Measurements from ENCODE around the gene POC5. TPM values are rescaled to one million over a fixed set of nuclear protein-coding genes. Genes with fewer than 3 reads are reported as not detected.

The POC5 gene, protein sequence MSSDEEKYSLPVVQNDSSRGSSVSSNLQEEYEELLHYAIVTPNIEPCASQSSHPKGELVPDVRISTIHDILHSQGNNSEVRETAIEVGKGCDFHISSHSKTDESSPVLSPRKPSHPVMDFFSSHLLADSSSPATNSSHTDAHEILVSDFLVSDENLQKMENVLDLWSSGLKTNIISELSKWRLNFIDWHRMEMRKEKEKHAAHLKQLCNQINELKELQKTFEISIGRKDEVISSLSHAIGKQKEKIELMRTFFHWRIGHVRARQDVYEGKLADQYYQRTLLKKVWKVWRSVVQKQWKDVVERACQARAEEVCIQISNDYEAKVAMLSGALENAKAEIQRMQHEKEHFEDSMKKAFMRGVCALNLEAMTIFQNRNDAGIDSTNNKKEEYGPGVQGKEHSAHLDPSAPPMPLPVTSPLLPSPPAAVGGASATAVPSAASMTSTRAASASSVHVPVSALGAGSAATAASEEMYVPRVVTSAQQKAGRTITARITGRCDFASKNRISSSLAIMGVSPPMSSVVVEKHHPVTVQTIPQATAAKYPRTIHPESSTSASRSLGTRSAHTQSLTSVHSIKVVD
- 10 to 100 TPM; 10.9 to 21.6 (median 11.4) TPM for total RNA-seq

GRCh38 chr5:75717082-75717922, at the start of gene POC5:
POC5 (minus strand) TSS chr5:75717437; CDS start chr5:75712937, 4,500 bp downstream.
- DNase-seq (ENCODE audit: low spot score in 2 of 2), result peak; percentile 98 to 99
- no peaks in the 10 kb centered on the region for H3K9me3 ChIP-seq
- H3K4me3 ChIP-seq, result peak within 1 kb of the TSS; percentile 58
- H3K36me3 ChIP-seq, result no peaks in the 10 kb centered on the region
- H3K27me3 ChIP-seq, result no peaks in the 10 kb centered on the region
- TF ChIP-seq EP300 (IDR thresholded peaks at IDR 0.05) (no peak), POLR2A (IDR thresholded peaks at IDR 0.05) (peak in 1 of 2 donors; percentile 23), POLR2AphosphoS5 (IDR thresholded peaks at IDR 0.05) (peak in 2 of 3 donors; percentile 68 to 85)
- TF ChIP-seq, protein P1, sequence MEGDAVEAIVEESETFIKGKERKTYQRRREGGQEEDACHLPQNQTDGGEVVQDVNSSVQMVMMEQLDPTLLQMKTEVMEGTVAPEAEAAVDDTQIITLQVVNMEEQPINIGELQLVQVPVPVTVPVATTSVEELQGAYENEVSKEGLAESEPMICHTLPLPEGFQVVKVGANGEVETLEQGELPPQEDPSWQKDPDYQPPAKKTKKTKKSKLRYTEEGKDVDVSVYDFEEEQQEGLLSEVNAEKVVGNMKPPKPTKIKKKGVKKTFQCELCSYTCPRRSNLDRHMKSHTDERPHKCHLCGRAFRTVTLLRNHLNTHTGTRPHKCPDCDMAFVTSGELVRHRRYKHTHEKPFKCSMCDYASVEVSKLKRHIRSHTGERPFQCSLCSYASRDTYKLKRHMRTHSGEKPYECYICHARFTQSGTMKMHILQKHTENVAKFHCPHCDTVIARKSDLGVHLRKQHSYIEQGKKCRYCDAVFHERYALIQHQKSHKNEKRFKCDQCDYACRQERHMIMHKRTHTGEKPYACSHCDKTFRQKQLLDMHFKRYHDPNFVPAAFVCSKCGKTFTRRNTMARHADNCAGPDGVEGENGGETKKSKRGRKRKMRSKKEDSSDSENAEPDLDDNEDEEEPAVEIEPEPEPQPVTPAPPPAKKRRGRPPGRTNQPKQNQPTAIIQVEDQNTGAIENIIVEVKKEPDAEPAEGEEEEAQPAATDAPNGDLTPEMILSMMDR (IDR thresholded peaks at IDR 0.05), result no peak
- peaks cover 11% of the 10 kb centered on the region for H3K4me1 ChIP-seq
- WGBS, result 12% methylated on average over 22 of the region's 51 CpGs
- H3K27ac ChIP-seq, result peak within 1 kb of the TSS; percentile 85

DNA sequence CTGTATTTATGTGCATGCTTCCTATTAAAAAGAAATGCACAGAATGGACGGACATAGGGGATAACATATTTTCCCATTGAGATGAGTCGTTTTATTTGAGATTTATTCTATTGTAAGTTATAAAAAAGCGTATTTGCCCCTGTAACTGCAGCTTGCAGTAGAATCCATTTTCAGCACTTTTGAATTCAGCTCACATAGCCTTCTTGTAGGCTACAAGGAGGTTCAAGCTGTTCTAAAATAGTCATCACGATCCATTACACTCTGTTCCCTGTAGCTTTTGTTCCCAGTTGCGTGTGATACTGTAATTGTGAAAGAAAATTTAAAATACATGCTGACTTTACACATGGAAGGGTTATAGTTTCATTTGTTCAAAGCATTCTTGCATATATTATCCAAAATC, 40.9 kb upstream of the POC5 start:
- H3K4me1 ChIP-seq, result no peaks in the 10 kb centered on the region
- no peak overlapping the region for H3K27ac ChIP-seq
- H3K27me3 ChIP-seq, result peaks cover 10% of the 10 kb centered on the region
- WGBS, result 87% methylated on average over 5 of the region's 5 CpGs
- no peaks in the 10 kb centered on the region for H3K9me3 ChIP-seq
- TF ChIP-seq EP300 (IDR thresholded peaks at IDR 0.05) (no peak), POLR2AphosphoS5 (IDR thresholded peaks at IDR 0.05) (no peak), POLR2A (IDR thresholded peaks at IDR 0.05) (no peak)
- TF ChIP-seq, protein P1 (IDR thresholded peaks at IDR 0.05), result no peak
- DNase-seq (ENCODE audit: low spot score in 2 of 2), result no peak
- no peak overlapping the region for H3K4me3 ChIP-seq
- H3K36me3 ChIP-seq, result no peaks in the 10 kb centered on the region

GRCh38 chr5:75756981-75757380, 39.7 kb upstream of the POC5 start:
- Histone ChIP-seq H3K4me3 (no peak overlapping the region), H3K27me3 (peaks cover 11% of the 10 kb centered on the region), H3K9me3 (no peaks in the 10 kb centered on the region), H3K4me1 (no peaks in the 10 kb centered on the region), H3K27ac (no peak overlapping the region), H3K36me3 (no peaks in the 10 kb centered on the region)
- DNase-seq (ENCODE audit: low spot score in 2 of 2), result no peak
- TF ChIP-seq POLR2AphosphoS5 (IDR thresholded peaks at IDR 0.05), result no peak
- TF ChIP-seq POLR2A (IDR thresholded peaks at IDR 0.05), result no peak
- TF ChIP-seq EP300 (IDR thresholded peaks at IDR 0.05), result no peak
- TF ChIP-seq, protein P1 (IDR thresholded peaks at IDR 0.05), result no peak

- Histone ChIP-seq H3K36me3 (no peaks in the 10 kb centered on the region), H3K4me3 (no peak overlapping the region), H3K9me3 (no peaks in the 10 kb centered on the region), H3K4me1 (no peaks in the 10 kb centered on the region), H3K27ac (no peak overlapping the region), H3K27me3 (peaks cover 11% of the 10 kb centered on the region)
- TF ChIP-seq, protein P1 (IDR thresholded peaks at IDR 0.05), result no peak
- TF ChIP-seq POLR2A (IDR thresholded peaks at IDR 0.05) (no peak), EP300 (IDR thresholded peaks at IDR 0.05) (no peak), POLR2AphosphoS5 (IDR thresholded peaks at IDR 0.05) (no peak)
- 18% methylated on average over 2 of the region's 2 CpGs for WGBS
- no peak for DNase-seq (ENCODE audit: low spot score in 2 of 2)
These were observed 39.0 kb upstream of the POC5 start for GRCh38 chr5:75756211-75756610.

Measured in suprapubic skin (tissue), 4 donors.